IPS-11a (cell line): Measurements from ENCODE around the gene CD58.

Source experiments
- H3K4me3 ChIP-seq: one replicate; pipeline ENCODE4 v1.5.1; 2013; ENCODE audit warnings: low read depth, low read length, control low read depth

The CD58 gene

DNA sequence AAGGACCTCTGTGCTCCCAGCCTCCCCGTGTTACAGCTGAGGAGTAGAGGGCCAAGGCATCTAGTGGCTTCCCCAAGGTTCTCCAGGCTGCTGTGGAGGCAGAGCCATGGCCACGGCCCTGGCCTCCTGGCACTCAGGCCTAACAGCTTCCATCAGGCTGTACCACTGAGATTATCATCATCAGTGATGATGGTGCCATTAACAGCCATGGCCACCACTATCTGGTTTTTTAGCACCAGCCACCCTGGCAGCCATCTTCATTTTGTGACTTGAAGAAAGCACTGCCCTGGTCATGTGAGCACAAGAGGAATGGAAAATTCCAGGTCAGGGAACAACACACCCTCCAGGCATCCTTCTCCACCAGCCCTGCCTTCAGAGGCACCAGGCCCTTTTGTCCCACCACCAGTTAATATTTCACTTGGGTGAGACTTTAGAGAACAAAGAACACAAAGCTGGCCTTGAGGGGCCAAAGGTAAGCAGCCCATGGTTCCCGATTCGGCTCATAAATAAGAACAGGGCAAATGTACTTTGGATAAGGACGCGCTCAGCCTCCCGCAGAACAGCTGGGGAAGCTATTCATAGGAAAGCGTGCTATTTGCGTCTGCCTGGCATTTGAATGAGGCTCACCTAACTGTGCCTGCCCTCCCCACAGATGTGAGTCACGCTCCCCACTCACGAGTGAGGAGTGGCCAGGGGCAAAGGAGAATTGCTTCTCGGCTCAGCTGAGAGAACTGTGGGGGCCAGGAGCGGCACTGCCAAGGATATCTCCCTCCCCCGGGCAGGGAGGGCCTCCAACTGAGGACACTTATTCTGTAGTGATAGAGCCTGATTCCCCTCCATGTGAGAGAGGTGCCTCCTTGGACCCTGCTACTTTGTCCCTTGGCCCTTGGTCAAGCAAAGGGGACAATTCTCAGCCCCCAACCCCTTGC lies 95.6 kb downstream of the CD58 start:
- no peak overlapping the region for H3K4me3 ChIP-seq

DNA sequence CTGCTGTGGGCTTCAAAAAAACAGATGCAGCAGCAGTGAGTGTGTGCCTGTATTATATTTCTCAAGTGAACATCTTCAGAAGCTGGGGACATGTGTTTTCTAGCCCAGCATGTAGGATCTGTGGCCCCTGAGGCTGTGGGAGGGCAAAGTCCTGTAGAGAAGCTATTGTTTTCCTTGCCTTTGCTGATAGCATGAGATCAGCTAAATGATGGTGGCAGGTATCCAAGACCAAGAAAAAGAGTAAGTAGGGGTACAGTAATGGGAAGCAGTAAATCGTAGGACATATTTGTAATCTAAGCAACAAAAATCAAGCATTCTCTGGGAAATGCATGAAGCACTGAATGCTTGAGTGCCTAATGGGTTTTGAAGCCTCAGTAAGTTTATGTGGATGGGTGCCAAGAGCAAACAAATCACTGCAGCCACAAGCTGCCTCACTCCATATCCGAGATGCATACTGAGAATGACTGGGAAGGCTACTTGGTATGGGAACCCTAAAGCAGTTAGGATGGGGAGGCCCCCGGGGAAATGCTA lies 98.3 kb downstream of the CD58 start:
- H3K4me3 ChIP-seq, result no peak overlapping the region

DNA sequence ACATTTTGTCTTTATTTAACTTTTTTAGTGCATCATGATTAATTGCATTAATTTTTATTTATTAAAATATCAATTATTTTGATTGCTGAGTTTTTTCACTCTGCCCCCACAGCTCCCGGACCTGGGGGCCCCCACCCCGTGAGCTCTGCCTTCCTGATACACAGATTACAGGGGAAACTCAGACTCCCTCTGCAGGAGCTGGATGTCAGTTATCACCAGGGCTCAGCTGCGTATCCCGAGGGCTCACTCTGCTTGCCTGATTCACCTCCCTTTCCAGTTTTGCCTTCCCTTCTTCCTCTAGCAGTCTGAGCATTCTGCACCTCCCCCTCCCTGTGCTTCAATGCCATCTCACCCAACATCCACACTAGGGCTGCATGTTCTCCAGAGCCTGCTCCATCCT lies 99.6 kb downstream of the CD58 start:
- no peak overlapping the region for H3K4me3 ChIP-seq

DNA sequence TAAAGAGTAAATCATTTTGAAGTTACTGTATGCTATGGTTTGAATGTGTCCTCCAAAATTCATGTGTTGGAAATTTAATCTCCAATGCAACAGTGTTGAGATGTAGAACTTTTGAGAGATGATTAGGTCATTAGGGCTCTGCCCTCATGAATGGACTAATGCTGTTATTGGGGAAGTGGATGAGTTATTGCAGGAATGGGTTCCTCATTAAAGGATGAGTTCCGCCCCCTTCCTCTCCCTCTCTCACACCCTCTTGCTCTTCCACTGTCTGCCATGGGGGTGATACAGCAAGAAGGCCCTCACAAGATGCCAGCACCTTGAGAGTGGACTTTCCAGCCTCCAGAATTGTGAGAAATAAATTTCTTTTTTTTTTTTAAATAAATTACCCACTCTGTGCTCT lies 100.2 kb downstream of the CD58 start:
- H3K4me3 ChIP-seq, result no peak overlapping the region

DNA sequence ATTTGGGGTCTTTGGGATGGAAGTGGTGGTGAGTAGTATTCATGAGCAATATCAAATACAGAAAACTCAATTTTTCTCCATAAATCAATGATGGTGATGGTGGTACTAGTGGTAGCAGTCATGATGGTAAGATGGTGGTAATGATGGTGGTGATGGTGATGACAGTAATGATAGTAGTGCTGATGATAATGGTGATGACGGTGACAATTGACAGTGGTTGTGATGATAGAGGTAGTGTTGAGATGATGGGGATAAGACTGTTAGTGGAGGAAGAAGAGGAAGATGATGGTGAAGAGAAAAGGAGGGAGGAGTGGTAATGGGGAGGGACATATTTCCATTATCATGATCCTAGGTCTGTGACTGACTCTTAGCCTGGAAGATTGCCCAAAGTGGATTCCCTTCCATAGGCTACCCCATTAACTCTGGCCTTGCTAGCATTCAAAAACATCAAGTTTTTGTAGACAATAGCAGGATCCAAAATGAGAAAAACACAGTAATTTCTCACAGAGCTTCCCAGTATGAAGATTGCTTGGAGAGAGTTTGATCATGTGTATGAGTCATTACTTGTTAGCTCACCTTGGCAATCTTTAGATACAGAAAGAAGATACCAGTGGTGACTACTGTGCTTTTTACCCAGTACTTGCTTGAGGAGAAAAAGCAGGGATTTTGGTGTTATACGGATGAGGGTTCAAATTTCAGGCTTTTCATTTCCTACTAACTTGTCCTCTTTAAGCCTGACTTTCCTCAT lies 103.8 kb downstream of the CD58 start:
- H3K4me3 ChIP-seq, result no peak overlapping the region

DNA sequence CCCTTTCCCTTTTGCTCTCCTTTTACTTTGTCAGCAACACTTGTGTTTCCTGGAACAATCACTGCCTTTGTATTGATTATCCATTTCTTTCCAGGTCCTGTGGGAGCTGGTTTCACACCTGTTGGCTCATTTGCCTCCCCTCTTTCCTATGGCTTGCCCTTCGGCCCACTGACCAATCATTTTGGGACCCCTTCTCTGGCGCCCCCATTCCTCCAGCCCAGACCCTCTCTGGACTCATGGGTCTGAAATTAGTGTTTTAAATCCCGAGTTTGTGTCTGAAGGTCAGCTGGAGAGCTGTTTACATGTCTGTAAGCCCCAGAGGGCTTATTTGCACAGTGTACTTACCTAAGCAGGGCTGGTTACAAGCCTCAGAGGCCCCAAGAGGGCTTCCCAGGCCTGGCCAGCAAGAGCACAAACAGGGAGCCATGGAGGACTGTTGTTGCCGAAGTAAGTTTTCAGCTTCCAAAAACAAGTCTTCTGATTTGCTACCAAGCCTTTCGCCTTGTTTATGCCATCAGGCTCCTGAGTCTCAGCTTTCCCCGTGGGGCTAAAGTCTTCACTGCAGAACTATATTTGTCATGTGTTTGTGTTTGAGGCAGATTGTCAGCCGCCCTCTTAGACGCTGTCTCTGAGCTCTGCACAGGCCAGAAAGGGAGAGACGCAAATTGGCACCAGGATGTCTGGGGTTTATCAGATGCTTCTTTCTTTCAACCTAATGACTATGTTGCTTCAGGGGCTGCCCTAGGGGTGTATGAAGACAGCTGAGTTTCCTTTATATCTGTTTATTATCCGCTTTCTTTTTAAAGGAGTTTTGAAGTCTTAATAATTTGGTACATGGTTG lies 104.8 kb downstream of the CD58 start:
- no peak overlapping the region for H3K4me3 ChIP-seq

DNA sequence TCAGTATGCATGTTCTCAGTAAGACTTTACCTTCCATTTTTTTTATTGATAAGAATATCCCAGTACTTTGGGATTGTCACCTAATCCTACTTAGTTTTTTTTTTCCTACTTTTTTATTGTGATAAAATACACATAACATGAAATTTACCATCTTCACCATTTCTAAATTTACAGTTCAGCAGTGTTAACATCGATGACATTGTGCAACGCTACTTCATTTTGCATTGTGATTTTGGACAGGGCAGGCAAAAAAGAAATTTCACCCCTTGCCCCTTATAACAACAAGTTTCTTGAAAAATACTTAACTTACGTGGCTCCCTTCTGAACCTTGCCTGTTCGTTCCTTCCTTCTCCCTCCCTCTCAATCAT lies 105.4 kb downstream of the CD58 start:
- H3K4me3 ChIP-seq, result no peak overlapping the region
